Brain microvascular endothelial cell (primary cell): Measurements from ENCODE around the gene KRT81.
"Not testable (repeated sequence)": the region's sequence is repeated elsewhere in the genome, so short reads cannot be mapped to it uniquely, and the experiment has no call there.

Experiments
- DNase-seq: peaks from one replicate; pipeline ENCODE4 v3.0.0-alpha.2; 2020
- H3K27ac ChIP-seq: fragments of 250-450 bp; sonication (Bioruptor Pico); 2 replicates; pipeline ENCODE4 v1.5.1; 2020; ENCODE audit warnings: mild to moderate bottlenecking, moderate library complexity
- H3K27me3 ChIP-seq: fragments of 250-450 bp; sonication (Bioruptor Pico); replicated peaks from 2 replicates; pipeline ENCODE4 v1.5.1; 2020; ENCODE audit warnings: mild to moderate bottlenecking
- H3K36me3 ChIP-seq: fragments of 250-450 bp; sonication (Bioruptor Pico); replicated peaks from 2 replicates; pipeline ENCODE4 v1.5.1; 2020; ENCODE audit warnings: mild to moderate bottlenecking
- H3K4me3 ChIP-seq: 2 replicates; pipeline ENCODE4 v1.5.1; 2011; ENCODE audit warnings: low read depth, mild to moderate bottlenecking, control low read depth, low read length, moderate library complexity
- in situ Hi-C: cut with HindIII; loops from 2 replicates; pipeline ENCODE4 v1.10.0; 2017; ENCODE audit warnings: low sequenced_read_pairs, low pct_ligation_motif_present
- TF ChIP-seq, protein P1 (sequence below): IDR thresholded peaks from 2 replicates; pipeline ENCODE4 v1.5.1; 2011; ENCODE audit warnings: low read depth, mild to moderate bottlenecking, moderate library complexity, low read length, control low read depth, inconsistent platforms; ENCODE audit errors: missing control alignments

The KRT81 gene

DNA sequence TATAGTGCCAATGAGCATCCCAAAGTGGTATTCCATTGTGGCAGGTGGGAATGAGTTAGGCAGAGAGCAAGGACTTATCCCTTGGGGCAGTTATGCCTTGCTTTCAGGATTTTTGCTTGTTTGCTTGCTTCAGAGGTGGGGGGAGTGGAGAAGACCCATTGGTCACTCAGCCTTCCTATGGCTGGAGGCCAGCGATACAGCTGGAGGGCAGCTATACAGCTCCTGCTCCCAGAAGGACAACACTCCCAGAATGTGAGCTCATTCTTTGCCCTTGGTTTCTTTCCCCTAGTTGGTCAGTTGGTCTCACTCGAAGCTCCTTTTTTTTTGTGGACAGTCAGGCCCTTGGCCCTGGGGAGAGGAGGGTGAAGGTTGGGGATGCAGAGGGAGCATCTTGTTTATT lies 15.4 kb upstream of the KRT81 start:
- no peak overlapping the region for H3K4me3 ChIP-seq
- peaks cover 10% of the 10 kb centered on the region for H3K27me3 ChIP-seq
- in situ Hi-C loops, result no loop called here
- no peak overlapping the region for H3K27ac ChIP-seq
- TF ChIP-seq, protein P1, sequence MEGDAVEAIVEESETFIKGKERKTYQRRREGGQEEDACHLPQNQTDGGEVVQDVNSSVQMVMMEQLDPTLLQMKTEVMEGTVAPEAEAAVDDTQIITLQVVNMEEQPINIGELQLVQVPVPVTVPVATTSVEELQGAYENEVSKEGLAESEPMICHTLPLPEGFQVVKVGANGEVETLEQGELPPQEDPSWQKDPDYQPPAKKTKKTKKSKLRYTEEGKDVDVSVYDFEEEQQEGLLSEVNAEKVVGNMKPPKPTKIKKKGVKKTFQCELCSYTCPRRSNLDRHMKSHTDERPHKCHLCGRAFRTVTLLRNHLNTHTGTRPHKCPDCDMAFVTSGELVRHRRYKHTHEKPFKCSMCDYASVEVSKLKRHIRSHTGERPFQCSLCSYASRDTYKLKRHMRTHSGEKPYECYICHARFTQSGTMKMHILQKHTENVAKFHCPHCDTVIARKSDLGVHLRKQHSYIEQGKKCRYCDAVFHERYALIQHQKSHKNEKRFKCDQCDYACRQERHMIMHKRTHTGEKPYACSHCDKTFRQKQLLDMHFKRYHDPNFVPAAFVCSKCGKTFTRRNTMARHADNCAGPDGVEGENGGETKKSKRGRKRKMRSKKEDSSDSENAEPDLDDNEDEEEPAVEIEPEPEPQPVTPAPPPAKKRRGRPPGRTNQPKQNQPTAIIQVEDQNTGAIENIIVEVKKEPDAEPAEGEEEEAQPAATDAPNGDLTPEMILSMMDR, result no peak
- no peak for DNase-seq
- H3K36me3 ChIP-seq, result no peaks in the 10 kb centered on the region

DNA sequence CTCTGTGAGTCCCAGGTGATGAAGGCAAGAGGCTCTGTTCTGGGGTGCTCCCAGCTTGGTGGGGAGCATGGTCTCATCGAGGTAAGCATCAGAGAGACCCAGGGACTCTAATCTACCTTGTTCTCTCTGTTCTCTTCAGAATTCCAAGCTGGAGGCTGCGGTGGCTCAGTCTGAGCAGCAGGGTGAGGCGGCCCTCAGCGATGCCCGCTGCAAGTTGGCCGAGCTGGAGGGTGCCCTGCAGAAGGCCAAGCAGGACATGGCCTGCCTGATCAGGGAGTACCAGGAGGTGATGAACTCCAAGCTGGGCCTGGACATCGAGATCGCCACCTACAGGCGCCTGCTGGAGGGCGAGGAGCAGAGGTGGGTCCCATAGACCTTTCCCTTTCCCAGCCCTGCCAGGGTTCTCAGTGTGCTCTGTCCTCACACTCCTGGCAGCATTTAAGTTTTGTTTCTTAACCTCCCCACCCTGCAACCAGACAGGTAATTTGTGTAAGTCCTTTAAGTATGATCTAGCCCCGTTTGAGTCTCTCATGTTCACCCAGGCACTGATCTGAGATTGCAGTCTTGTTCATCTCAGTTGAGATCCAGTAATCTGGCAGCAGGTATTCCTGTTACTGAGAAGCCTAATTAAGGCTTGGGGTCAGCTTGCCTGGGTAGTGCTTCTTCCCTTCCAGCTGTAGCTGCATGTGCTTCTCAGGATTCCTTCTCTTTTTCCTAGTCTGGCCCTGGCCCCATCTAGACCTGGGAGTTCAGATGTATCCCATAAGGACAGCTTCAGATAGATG lies 14.8 kb upstream of the KRT81 start:
- TF ChIP-seq, protein P1, result peak; percentile 49
- Histone ChIP-seq H3K4me3 (no peak overlapping the region), H3K36me3 (no peaks in the 10 kb centered on the region), H3K27ac (no peak overlapping the region), H3K27me3 (peaks cover 7% of the 10 kb centered on the region)
- in situ Hi-C loops, result no loop called here
- DNase-seq, result no peak

DNA sequence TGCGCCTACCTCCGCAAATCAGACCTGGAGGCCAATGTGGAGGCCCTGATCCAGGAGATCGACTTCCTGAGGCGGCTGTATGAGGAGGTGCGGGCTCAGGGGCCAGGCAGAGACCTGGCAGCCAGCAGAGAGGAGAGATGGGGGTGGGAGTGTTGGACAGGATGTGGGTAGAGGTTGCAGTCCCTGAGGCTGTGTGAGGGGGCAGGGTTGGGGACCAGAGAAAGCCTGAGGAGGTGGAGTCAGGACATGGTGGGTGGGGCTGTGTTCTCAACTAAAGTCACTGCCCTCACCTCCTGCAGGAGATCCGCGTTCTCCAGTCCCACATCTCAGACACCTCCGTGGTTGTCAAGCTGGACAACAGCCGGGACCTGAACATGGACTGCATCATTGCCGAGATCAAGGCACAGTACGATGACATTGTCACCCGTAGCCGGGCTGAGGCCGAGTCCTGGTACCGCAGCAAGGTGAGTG lies 13.6 kb upstream of the KRT81 start:
- DNase-seq, H3K36me3 ChIP-seq, H3K27ac ChIP-seq, in situ Hi-C loops, H3K4me3 ChIP-seq, H3K27me3 ChIP-seq: not testable (repeated sequence)

DNA sequence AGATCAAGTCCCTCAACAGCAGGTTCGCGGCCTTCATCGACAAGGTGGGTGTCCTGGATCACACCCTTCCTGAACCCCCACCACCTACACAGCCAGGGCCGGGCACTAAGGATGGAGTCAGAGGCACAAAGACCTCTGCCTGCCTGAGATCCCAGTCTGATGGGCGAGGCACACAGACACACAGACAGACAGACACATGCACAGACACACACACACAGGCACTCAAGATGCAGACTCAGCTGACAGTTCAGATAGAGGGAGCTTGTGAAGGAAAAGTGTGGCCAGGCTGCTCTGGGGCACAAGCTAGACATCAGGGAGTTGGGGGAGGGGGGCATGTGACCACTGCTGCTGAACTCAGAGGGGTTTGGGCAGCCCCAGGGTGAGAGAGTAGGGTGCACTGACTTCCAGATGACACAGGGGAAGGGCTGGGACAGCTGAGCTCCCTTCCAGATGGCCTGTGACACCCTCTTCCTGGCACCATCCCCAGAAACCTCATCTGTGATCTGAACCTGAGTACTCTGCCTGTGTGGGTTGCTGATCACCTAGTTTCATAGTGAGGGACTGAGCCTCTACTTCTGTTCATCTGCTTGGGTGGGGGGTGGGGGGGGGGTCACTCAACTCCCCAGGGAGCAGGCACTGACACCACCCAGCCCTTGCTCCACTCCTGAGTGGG lies 11.0 kb upstream of the KRT81 start:
- in situ Hi-C loops, H3K4me3 ChIP-seq, H3K27ac ChIP-seq, H3K27me3 ChIP-seq, DNase-seq, H3K36me3 ChIP-seq: not testable (repeated sequence)

DNA sequence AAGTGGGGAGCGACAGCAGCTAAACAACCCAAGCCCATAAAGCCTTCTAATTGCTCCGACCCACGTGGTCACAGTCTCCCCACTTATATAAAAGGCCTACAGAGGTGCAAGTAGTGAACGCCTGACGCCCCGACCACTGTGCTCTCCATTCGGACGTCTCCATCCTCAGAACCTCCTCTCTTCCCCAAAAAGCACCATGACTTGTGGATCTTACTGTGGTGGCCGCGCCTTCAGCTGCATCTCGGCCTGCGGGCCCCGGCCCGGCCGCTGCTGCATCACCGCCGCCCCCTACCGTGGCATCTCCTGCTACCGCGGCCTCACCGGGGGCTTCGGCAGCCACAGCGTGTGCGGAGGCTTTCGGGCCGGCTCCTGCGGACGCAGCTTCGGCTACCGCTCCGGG lies 10.4 kb upstream of the KRT81 start:
- H3K27me3 ChIP-seq, H3K27ac ChIP-seq, H3K4me3 ChIP-seq, H3K36me3 ChIP-seq, in situ Hi-C loops, DNase-seq: not testable (repeated sequence)

DNA sequence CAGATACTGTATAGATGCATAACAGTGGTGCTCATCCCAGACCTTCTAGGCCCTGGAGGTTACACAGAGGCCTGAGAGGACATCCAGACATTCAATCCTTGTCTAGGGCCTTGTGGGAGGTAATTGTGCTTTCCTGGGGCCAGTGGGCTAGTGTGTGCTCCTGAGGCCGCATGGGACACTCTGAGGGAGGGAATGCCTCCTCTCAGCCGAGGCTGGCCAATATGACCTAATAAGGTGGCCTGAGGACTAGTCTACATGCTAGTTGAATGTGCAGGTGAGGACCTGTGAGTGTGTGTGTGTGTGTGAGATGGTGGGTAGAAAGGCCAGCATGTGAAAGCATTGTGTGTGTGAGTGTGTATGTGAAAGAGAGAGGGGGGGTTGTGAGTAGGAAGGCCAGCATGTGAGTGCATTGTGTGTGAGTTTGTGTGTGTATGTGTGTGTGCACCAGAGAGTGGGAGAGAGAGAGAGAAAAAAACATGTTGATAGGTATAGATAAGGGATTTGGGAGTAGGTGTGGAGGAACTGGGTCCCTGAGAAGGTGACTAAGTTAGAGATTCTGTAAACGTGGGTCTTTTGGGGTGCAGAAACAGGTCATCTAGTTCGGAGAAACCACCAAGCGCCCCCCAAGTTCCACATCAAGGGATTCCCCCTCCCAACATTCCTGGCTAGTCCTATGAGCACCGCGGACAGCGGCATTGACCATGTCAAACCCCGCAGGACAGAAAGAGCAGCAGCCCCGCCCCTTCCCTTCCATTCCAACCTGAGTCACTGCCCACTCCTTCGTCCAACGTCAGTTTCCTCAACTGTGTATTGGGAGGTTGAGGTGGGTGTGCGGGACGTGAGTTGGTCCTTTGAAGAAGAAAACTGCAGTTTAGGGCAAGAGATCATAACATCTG lies 9.7 kb upstream of the KRT81 start:
- TF ChIP-seq, protein P1, result no peak
- Histone ChIP-seq H3K4me3 (no peak overlapping the region), H3K36me3 (no peaks in the 10 kb centered on the region), H3K27me3 (peaks cover 9% of the 10 kb centered on the region), H3K27ac (no peak overlapping the region)
- no peak for DNase-seq
- in situ Hi-C loops, result no loop called here

DNA sequence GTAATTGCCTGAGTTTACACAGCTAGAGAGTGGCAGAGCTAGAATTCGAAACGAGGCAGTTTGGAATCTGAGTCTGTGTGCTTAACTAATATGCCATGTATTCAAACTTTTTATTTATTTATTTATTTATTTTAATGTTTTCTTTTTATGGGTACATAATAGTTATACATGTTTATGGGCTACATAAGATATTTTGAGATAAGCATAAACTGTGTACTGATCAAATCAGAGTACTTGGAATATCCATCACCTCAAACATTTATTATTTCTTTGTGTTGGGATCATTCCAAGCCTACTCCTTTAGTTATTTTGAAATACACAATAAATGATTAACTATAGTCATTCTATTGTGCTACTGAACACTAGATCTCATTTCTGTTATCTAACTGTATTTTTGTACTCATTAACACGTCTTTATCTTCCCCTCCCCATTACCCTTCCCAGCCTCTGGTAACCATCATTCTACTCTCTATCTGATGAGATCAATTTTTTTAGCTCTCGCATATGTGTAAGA lies 7.4 kb upstream of the KRT81 start:
- in situ Hi-C loops, result no loop called here
- TF ChIP-seq, protein P1, result no peak
- Histone ChIP-seq H3K27me3 (peaks cover 12% of the 10 kb centered on the region), H3K36me3 (no peaks in the 10 kb centered on the region), H3K4me3 (no peak overlapping the region), H3K27ac (no peak overlapping the region)
- DNase-seq, result no peak
